BLaER1 treated with 17β-estradiol and CSF1 and Interleukin-3, amounts not matched to agents 10 nM and 100 nM (cell line): ENCODE results near the gene CAPZA2.
"Not testable (repeated sequence)": the region's sequence is repeated elsewhere in the genome, so short reads cannot be mapped to it uniquely, and the experiment has no call there.

Source experiments
- H3K27ac ChIP-seq, 11 experiments: shearing (Covaris generic); formaldehyde crosslinking; 2 replicates each; pipeline ENCODE4 v1.8.1; 2022
- H3K27me3 ChIP-seq, 11 experiments: shearing (Covaris generic); formaldehyde crosslinking; 2 replicates each; pipeline ENCODE4 v1.8.1; 2022
- H3K36me3 ChIP-seq, 11 experiments: shearing (Covaris generic); formaldehyde crosslinking; 2 replicates each; pipeline ENCODE4 v1.8.1; 2022
- H3K4me1 ChIP-seq, 10 experiments: shearing (Covaris generic); formaldehyde crosslinking; 2 replicates each; pipeline ENCODE4 v1.8.1; 2022
- H3K4me2 ChIP-seq, 11 experiments: shearing (Covaris generic); formaldehyde crosslinking; 2 replicates each; pipeline ENCODE4 v1.8.1; 2022
- H3K4me3 ChIP-seq, 10 experiments: shearing (Covaris generic); formaldehyde crosslinking; 2 replicates each; pipeline ENCODE4 v1.8.1; 2022
- H3K9ac ChIP-seq, 11 experiments: shearing (Covaris generic); formaldehyde crosslinking; 2 replicates each; pipeline ENCODE4 v1.8.1; 2022
- H3K9me3 ChIP-seq, 11 experiments: shearing (Covaris generic); formaldehyde crosslinking; replicated peaks in 1 of 11; 2 replicates each; pipeline ENCODE4 v1.8.1; 2022
- H4K20me1 ChIP-seq, 11 experiments: shearing (Covaris generic); formaldehyde crosslinking; 2 replicates each; pipeline ENCODE4 v1.8.1; 2022
- Cebpa-rat ChIP-seq, 11 experiments: shearing (Covaris generic); IDR thresholded peaks; 2 replicates each; pipeline ENCODE4 v1.8.1; 2022

Gene CAPZA2

DNA sequence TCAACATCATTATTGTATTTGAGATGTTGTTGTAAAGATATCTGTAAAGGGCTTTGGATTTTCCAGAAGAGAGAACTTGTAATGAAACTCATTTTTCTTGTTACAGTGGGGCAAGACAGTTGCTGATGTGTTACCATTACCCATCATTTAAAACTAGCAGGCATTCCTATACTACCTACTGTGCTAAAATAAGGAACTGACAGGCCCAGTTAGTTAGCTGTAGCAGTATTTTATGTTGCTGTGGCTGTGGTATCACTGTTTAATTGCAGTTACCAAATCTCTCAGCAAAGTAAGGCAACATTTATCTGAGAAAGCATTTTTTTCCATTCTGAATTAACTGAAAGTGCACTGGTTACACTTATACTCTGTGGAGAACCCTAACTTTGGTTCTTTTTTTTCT, 100.8 kb downstream of the CAPZA2 start:
- Histone ChIP-seq H3K27ac (no peak overlapping the region), H3K36me3 (no peaks in the 10 kb centered on the region), H3K9me3 (no peaks in the 10 kb centered on the region), H3K27me3 (no peaks in the 10 kb centered on the region), H3K9ac (no peak overlapping the region), H3K4me2 (no peak overlapping the region), H3K4me3 (no peak overlapping the region), H4K20me1 (peaks cover 0 to 17% (median 0%) of the 10 kb centered on the region in 11 experiments; a peak in 4 of 22 replicates), H3K4me1 (no peaks in the 10 kb centered on the region)
- no peak for TF ChIP-seq Cebpa-rat (IDR thresholded peaks at IDR 0.05)

DNA sequence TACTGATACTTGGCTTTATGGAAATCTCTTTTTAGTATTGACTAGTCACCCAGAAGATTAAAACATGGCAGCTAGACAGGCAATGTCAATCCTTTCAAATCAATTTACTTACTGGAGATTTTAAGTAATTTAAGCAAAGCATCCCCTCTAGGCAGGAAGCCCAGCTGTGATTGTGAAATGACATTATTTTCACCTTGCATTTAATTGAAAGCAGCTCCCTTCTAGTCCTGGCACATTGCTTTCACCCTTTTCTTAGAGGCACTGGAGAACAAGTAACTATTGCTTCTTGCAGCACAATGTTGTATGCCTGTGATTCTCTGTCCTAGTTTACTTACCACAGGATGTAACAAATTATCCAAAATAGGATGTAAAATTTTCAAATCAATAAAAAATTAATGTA, 104.2 kb downstream of the CAPZA2 start:
- Histone ChIP-seq H4K20me1 (peaks cover 0 to 5% (median 0%) of the 10 kb centered on the region in 11 experiments; a peak in 1 of 22 replicates), H3K9me3 (no peaks in the 10 kb centered on the region), H3K36me3 (no peaks in the 10 kb centered on the region), H3K9ac (no peak overlapping the region), H3K27me3 (no peaks in the 10 kb centered on the region), H3K4me1 (peaks cover 0 to 21% (median 3%) of the 10 kb centered on the region in 10 experiments; a peak in 9 of 20 replicates), H3K27ac (no peak overlapping the region), H3K4me3 (no peak overlapping the region), H3K4me2 (no peak overlapping the region)
- TF ChIP-seq Cebpa-rat (IDR thresholded peaks at IDR 0.05): no peak

DNA sequence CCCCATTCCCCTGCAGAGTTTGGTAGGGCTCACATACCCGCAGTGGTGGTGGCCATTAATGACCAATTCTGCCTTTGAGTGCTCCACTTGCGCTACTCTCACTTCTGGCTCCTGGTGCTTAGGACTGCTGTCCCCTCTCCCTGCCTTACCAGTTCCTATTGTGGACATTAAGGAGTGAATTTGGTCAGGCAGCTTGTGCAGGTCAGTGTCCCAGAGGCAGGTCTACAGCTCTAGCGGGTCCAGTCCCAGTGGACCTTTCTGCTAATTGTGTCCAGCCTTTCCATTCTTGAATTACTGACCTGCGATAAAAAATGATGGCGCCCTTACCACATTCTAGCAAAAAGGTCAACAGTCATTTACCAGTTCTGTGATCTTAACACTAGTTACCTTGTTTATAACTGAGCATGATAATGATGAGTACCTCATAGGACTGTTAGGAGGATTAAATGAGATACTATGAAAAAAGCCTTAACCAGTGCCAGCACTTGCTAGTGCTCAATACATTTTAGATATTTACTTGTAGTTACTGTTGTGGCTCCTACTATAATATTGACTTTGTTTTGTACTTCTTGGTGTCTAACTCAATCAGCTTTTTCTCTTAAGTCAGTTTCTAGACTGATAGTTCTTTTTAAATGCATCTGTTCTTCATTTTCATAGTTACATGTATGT, 105.0 kb downstream of the CAPZA2 start:
- Histone ChIP-seq H3K4me3 (no peak overlapping the region), H3K9me3 (no peaks in the 10 kb centered on the region), H3K9ac (no peak overlapping the region), H3K4me1 (peaks cover 0 to 21% (median 3%) of the 10 kb centered on the region in 10 experiments; a peak in 9 of 20 replicates), H3K27ac (no peak overlapping the region), H3K36me3 (no peaks in the 10 kb centered on the region), H4K20me1 (peaks cover 0 to 12% (median 0%) of the 10 kb centered on the region in 11 experiments; a peak in 3 of 22 replicates), H3K4me2 (no peak overlapping the region), H3K27me3 (no peaks in the 10 kb centered on the region)
- no peak for TF ChIP-seq Cebpa-rat (IDR thresholded peaks at IDR 0.05)

DNA sequence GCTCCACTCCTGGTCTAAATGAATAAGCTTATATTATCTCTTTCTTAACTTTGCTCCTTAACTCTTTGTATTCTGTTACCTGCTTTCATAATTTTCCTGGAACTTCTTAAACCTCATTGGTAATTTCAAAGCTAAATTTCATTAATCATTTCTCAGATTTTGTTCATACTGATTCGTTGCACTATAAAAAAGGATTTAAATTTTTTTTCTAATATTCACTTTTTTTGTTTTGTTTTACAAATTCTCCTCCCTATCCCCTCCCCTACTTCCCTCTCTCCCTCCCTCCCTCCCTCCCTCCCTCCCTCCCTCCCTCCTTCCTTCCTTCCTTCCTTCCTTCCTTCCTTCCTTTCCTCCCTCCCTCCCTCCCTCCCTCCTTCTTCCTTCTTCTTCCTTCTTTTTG, 105.6 kb downstream of the CAPZA2 start:
- TF ChIP-seq Cebpa-rat (IDR thresholded peaks at IDR 0.05): no peak
- no peaks in the 10 kb centered on the region for H3K36me3 ChIP-seq
- peaks cover 0 to 16% (median 0%) of the 10 kb centered on the region in 11 experiments; a peak in 3 of 22 replicates for H4K20me1 ChIP-seq
- H3K4me1 ChIP-seq: peaks cover 0 to 21% (median 3%) of the 10 kb centered on the region in 10 experiments; a peak in 9 of 20 replicates
- no peaks in the 10 kb centered on the region for H3K9me3 ChIP-seq
- no peak overlapping the region for H3K4me3 ChIP-seq
- no peak overlapping the region for H3K4me2 ChIP-seq
- H3K9ac ChIP-seq: no peak overlapping the region
- H3K27me3 ChIP-seq: no peaks in the 10 kb centered on the region
- no peak overlapping the region for H3K27ac ChIP-seq

DNA sequence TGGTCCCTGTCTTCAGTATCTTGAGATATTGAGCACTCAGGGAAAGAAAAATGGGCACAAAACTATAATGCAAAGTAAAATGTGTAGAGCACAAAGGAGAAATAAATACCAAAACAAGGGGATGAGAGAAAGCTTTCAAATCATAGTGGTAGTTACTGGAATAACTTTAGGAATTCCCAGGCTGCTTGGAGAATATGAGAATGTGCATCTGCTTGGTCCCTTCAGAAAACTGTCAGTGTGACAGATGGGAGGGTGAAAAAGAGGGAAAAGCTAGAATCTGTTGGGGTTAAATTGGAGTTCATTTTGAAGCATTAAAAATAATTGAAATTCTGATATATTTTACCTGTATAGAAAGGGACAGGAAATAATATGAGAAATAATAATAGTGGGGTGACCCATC, 106.2 kb downstream of the CAPZA2 start:
- Histone ChIP-seq H3K4me2 (no peak overlapping the region), H3K36me3 (no peaks in the 10 kb centered on the region), H3K9ac (no peak overlapping the region), H3K4me3 (no peak overlapping the region), H3K27me3 (no peaks in the 10 kb centered on the region), H3K4me1 (peaks cover 0 to 21% (median 3%) of the 10 kb centered on the region in 10 experiments; a peak in 9 of 20 replicates), H3K27ac (no peak overlapping the region), H3K9me3 (no peaks in the 10 kb centered on the region), H4K20me1 (peaks cover 0 to 16% (median 0%) of the 10 kb centered on the region in 11 experiments; a peak in 3 of 22 replicates)
- TF ChIP-seq Cebpa-rat (IDR thresholded peaks at IDR 0.05): no peak

DNA sequence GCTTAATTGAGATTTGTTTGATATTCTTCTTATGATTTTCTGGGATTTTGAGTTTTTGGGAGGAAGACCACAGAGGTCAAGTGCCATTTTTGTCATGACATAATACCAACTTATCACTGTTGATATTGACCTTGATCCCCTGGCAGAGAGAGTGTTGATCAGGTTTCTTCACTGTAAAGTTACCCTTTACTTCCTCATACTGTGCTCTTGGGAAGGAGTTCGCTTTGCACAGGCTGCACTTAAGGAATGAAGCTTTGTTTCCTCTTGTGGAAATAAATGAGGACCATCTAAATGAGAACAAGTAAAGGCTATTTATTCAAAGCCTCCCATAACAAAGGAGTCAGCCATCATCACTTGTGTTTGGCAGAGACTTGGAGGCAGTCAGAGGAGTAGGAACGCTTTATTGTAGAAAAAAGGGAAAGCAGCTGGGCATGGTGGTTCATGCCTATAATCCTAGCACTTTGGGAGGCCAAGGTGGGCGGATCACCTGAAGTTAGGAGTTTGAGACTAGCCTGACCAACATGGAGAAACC, 107.0 kb downstream of the CAPZA2 start:
- Histone ChIP-seq H3K4me3 (no peak overlapping the region), H4K20me1 (peaks cover 0 to 16% (median 0%) of the 10 kb centered on the region in 11 experiments; a peak in 3 of 22 replicates), H3K27ac (no peak overlapping the region), H3K27me3 (no peaks in the 10 kb centered on the region), H3K36me3 (no peaks in the 10 kb centered on the region), H3K4me2 (peak overlapping the region in 3 of 11 experiments; percentile 13 to 46 (median 14); a peak in 1 of 22 replicates), H3K9me3 (peaks cover 0 to 4% (median 0%) of the 10 kb centered on the region in 11 experiments; a peak in 2 of 22 replicates), H3K9ac (no peak overlapping the region), H3K4me1 (peaks cover 0 to 21% (median 3%) of the 10 kb centered on the region in 10 experiments; a peak in 9 of 20 replicates)
- TF ChIP-seq Cebpa-rat (IDR thresholded peaks at IDR 0.05): no peak

DNA sequence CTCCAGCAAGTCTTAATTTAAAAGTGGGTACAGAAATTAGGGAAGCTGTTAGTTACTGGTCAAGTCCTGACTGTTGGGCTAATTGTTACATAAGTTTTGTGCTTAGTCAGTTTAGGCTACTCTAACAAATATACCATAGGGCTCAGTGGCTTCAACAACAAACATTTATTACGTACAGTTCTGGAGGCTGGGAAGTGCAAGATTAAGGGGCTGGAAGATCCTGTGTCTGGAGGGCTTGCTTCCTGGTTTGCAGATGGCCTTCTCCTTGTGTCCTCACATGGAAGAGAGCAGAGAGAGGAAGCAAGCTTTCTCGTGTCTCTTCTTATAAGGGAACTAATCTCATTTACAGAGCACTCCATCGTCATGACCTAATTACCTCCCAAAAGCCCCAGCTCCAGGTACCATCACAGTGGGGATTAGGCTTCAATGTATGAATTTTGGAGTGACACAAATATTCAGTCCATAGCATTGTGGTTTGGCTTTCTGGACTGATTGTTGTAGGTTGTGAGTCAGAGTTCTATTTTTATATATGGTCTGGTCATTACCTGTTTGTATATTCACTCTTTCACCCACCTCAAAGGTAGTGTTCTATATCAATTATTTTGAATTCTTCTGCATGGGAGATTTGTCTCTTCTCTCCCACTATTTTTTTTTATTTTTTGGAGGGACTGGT, 108.0 kb downstream of the CAPZA2 start:
- Histone ChIP-seq H3K9me3 (peaks cover 0 to 13% (median 7%) of the 10 kb centered on the region in 11 experiments; a peak in 13 of 22 replicates), H3K27me3 (no peaks in the 10 kb centered on the region), H3K9ac (no peak overlapping the region), H3K4me1 (peaks cover 0 to 21% (median 3%) of the 10 kb centered on the region in 10 experiments; a peak in 9 of 20 replicates), H3K36me3 (peaks cover 0 to 5% (median 0%) of the 10 kb centered on the region in 11 experiments; a peak in 1 of 22 replicates), H3K4me2 (peak overlapping the region in 4 of 11 experiments; percentile 13 to 46 (median 17); a peak in 6 of 22 replicates), H3K27ac (no peak overlapping the region), H3K4me3 (no peak overlapping the region), H4K20me1 (peaks cover 0 to 16% (median 0%) of the 10 kb centered on the region in 11 experiments; a peak in 3 of 22 replicates)
- no peak for TF ChIP-seq Cebpa-rat (IDR thresholded peaks at IDR 0.05)

DNA sequence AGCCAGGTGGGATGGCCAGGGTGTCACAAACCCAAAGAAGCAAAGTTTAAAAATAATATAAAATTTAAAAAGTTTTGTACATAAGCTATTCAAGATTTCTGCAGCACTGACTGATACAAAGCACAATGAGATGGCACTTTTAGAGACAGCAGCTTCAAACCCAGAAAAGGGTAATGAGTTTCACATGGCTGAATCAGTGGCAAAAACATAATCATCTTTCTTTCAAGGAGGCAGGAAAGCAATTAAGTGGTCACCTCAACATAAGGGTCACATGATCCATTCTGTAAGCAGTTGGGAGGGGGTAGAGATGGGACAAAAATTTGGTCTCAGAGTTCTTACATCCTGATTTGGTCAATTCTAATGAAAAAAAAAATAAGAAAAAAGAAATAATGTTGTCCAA, 108.8 kb downstream of the CAPZA2 start:
- H3K36me3 ChIP-seq, H3K4me3 ChIP-seq, H3K27me3 ChIP-seq, H3K27ac ChIP-seq, H3K9ac ChIP-seq: not testable (repeated sequence)
- H3K9me3 ChIP-seq: peaks cover 0 to 14% (median 8%) of the 10 kb centered on the region in 11 experiments; a peak in 13 of 22 replicates
- H4K20me1 ChIP-seq: peaks cover 0 to 16% (median 0%) of the 10 kb centered on the region in 11 experiments; a peak in 3 of 22 replicates
- peak overlapping the region in 1 of 11 experiments; percentile 13; a peak in 1 of 22 replicates for H3K4me2 ChIP-seq
- H3K4me1 ChIP-seq: peaks cover 0 to 21% (median 3%) of the 10 kb centered on the region in 10 experiments; a peak in 9 of 20 replicates
